ENCODE measurements around the gene SYNJ2.
A peak's percentile ranks its signal among the peaks of the same experiment; 100 is the strongest.

The SYNJ2 gene

GRCh38 chr6:158015188-158015506 lies 33.5 kb downstream of the SYNJ2 start:
- DNase-seq: no peak

DNA sequence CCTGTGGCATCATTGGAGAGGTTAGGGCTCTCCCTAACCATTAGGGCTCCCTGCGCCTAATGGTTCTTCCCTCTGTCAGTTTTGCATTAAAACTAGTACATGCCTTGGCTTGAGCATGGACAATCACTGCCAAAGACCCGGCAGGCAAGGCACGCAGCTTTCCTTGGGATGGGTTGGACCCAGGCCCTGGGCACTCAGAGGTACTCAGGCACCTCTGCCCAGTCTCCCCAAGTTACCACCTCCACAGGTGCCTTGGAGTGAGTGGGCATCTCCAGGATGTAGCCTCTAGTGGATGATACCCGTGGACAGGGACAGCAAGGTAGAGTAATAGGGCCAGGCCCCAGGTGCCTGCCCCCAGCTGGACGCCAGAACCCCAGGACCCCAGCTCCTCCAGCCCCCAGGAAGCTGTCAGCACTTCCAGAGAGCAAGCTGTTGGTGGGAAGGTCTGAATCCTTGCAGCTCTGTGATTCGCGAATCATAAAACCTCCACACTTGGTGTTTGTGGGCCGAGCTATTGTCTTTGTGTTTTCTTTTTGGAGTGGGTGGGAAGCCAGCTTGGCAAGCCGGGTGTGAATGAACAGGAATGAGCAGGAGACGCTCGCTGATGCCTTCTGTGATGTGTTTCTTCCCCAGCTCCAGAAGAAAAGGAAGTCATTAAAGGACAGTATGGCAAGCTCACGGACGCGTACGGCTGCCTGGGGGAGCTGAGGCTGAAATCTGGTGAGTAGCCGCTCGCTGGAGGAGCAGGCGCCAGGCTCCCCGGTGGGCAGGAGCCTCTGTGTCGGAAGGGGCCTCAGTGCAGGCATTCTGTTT lies 35.1 kb downstream of the SYNJ2 start:
- DNase-seq: no peak

DNA sequence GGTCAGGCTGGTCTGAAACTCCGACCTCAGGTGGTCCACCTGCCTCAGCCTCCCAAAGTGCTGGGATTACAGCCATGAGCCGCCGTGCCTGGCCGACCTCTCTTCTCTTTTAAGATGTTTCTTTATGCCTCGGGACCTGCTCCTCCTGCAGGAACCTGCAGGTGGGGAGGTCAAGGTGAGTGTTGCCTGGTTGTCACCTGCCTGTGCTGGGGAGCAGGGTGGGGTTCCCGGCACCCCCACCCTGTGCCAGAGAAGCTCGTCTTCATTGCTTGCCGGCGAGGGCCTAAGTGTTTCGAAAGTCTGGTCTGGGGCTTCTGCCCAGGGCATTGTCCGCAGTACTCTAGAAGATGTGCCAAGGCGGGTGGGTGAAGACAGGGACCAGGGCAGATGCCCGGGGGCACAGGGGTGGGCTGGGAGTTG lies 36.0 kb downstream of the SYNJ2 start:
- no peak for DNase-seq

DNA sequence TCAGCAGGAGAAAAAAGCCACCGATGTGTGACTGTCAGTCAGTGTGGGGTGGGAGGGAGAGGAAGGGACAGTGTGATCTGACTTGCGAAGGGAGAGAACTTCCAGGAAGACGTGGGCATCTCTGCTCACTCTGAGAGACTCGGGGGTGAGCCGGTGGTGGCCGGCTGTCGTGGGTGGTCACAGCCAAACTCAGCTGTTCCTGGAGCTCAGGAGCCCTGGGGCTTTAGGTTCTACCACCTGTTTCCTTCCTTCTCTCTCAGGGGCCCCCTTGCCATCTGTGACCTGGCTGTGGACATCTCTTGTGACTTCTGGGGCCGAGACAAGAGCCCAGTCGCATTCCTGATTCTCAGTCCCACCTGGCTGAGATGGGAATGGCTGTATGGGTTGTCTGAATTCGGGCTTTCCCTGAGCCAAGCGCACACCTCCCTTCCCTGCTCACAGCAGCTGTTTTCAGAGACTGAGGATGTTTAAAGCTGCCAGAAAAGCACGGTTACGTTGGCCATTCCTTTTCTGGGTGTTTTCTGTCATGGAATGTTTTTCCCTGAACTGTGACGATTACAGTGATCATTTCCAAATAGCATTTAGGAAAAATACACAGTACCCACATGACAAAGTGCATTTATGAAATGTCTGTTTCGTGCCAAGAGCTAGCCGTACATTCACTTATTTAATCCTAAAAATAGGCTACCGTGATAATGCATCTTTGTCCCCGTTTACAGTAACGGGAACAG lies 36.5 kb downstream of the SYNJ2 start:
- no peak for DNase-seq

GRCh38 chr6:158018851-158019361 lies 37.2 kb downstream of the SYNJ2 start:
- no peak for DNase-seq

GRCh38 chr6:158019416-158019815 lies 37.8 kb downstream of the SYNJ2 start:
- DNase-seq: no peak

DNA sequence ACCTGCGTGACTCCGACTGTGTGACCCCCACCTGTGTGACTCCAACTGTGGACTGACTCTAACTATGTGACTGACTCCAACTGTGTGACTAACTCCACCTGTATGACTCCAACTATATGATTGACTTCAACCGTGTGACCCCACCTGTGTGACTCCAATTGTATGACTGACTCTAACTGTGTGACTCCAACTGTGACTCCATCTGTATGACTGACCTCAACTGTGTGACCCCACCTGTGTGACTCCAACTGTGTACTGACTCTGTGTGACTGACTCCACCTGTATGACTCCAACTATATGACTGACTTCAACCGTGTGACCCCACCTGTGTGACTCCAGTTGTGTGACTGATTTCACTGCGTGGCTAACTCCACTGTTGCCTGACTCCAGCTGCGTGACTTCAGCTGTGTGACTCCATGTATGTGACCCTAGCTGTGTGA lies 38.6 kb downstream of the SYNJ2 start:
- no peak for DNase-seq

- DNase-seq: no peak
These were observed 39.1 kb downstream of the SYNJ2 start for GRCh38 chr6:158020811-158021210.

GRCh38 chr6:158021376-158021775 lies 39.7 kb downstream of the SYNJ2 start:
- DNase-seq: no peak

DNA sequence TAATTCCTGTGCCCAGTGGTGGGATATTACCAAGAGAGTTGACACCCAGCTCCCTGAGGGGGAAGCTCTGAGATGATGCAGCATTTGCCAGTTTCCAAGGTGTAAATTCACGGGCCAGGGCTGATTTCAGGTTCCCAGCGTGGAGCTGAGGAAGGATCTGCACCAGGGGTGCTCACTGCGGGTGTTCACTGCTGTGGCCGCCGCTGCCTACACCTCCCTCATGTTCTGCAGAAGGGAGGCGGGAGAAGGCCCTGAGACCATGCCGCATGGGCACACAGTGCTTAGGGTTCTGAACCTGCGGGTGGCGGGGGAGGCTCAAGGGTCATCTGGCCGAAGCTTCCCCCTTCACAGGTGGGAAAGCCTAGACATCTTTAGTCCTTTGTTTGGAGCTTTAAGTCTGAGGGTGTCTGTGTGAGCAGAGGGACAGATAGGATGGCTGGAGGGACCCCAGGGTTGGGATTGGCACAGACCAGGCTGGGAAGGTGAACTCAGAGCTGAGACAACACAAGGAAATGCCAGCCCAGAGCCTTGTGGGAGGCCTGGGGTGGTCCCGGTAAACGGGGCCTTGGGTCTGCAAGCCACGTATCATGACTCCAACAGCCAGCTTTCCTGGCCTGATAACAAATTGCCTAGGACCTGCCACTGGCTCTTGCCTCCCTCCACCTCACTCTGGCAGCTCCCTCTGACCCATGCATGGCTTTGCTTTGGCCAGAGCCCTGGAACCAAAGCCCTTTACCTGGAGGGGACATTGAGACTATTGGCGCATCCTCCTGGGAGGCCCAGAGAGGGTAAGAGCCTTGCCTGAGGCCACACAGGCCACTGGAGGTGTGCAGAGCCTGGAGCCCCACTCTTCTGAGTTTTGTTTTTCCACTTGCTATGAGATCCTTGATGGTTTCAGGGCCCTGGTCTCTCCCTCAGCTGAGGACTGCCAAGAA lies 40.4 kb downstream of the SYNJ2 start:
- DNase-seq: no peak

- DNase-seq: no peak
These were observed 41.3 kb downstream of the SYNJ2 start for GRCh38 chr6:158022749-158023596.

GRCh38 chr6:158023597-158023939 lies 41.9 kb downstream of the SYNJ2 start:
- peak in 1 of 2 experiments; percentile 17 for DNase-seq

DNA sequence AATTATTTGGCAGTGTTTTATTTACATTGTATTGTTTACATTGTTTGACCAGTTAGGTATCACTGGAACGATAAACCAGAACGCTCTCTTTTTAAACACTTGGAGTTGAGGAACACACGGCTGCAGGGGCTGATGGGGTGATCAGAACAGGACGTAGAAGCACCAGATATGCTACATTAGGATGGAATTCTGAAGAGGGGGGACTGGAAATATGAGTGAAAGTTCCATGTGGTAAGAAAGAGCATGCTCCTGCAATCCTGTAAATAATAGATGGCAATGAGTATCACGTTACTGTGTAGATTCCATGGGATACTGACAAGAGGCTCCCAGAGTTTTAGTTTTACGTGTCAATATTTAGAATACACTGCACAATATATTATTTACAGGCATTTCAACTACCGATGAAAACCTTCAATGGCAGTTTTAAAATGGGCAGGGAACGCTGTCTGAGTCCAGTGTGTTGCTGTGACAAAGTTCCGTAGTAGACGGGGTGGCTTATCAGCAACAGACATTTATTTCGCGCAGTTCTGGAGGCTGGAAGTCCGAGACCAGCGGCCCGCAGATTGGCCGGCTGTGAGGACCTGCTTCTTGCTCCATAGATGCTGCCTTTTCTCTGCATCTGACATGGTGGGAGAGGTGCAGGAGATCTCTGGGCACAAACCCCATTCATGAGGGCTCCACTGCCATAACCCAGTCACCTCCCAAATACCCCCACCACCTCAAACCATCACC lies 43.1 kb downstream of the SYNJ2 start:
- no peak for DNase-seq

DNA sequence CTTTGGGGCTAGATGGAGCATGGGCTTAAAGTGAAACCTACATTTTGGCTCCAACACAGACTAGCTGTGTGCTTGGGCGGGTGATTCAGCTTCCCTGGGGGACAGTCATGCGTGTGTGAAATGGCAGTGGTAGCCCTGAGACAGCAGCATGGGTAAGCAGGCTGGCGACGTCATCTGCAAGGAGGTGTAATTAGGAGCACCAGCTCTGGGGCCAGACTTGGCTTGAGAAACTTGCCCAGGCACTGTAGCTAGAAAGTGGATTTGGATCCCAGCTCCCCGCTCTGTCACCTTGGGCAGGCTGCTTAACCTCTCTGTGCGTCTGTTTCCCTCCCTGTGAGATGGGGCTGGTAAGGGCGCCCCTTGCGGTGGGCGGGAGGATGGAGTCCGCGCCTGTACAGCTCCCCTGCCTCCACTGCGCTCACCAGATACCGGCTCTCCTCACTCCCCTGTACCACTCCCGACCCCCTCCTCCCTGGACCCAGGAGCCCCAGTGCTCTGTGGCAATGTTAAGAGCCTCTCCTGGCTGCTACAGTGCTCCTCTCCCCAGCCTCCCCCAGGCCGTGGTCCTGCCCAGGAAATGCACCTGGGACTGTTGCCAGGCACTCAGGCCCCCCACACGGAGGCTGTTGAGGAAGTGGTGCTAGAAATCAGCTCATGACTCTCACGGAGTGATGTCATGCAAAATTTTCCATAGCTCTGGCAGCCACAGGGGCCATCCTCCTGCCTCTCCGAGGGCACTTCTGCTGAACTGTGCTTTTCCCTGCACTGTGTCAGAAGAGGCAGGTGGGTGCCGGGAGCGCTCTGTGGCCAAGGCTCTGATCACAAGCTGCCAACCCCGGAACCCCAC lies 44.6 kb downstream of the SYNJ2 start:
- DNase-seq: peak; percentile 77 to 89

- no peak for DNase-seq
These were observed 45.4 kb downstream of the SYNJ2 start for GRCh38 chr6:158026901-158027589.

DNA sequence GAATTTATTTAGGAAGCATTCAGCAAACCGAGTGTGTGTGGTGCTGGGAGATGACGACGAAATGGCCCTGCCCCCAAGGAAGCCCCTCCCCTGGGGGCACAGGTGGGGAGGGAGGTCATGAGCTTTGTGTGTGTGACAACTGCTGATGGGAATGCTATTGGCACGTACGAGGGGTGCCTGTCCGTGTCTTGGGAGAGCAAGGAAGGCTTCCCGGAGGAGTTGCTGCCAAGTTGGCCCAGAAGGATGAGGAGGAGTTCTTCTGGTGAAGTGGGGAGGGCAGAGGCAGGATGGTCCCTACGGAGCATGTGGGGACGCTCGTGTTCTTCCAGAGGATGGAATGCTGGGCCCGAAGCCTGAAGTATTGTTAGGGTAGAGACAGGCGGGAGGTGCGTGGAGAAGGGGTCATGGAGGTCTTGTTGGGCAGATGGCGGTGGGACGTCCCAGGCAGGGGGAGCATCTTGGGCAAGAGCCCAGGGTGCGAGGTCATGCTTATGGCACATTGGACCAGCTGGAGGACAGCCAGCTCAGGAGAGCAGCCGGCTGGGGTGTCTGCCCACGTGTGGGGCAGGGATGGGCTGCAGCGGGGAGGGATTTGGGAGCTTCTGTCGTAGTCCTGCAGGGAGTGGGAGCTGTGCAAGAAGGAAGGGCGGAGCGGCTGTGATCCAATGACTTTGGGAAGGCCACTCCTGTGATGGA lies 46.1 kb downstream of the SYNJ2 start:
- DNase-seq: no peak

- no peak for DNase-seq
These were observed 46.8 kb downstream of the SYNJ2 start for GRCh38 chr6:158028421-158028820.

- DNase-seq: no peak
These were observed 47.2 kb downstream of the SYNJ2 start for GRCh38 chr6:158028876-158029275.

DNA sequence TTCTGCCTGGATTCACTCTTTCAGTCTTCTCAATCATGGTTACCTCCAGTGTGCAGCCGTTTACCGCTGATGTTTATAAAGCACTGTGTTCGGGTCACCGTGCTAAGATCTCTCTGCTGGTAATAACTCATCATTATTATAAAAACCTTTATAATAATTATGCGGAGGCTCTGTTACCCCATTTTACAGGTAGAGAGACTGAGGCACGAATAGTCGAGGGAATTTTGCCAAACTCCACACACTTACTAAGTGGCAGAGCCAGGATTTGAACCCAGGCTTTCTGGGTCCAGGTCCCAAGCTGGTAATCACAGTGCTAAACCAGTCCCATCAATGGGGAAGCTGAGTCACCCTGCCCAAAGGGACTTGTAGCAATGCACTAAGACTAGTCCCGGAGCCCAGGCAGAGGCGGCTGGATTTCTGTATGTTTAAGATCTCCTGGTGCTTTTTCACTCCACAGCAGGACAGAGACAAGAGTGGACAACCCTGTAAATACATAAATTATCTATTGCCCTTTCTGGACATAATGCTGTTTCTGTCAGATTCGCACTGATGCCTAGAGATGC lies 48.1 kb downstream of the SYNJ2 start:
- no peak for DNase-seq

All from NCI-H2081 (cell line).